H1 (cell line): ENCODE data around the gene DNAJB14. TPM values are rescaled to one million over a fixed set of nuclear protein-coding genes. Genes with fewer than 3 reads are reported as not detected.

Experiments used
- ASH2L ChIP-seq: fragments of 200-600, 300-600 bp; sonication (generic); IDR thresholded peaks from one replicate; pipeline ENCODE4 v1.7.1; 2017; ENCODE audit warnings: low read length
- CBX5 ChIP-seq: fragments of 300-800, 300-1000 bp; sonication (generic); IDR thresholded peaks from 2 replicates; pipeline ENCODE4 v1.7.1; 2016; ENCODE audit warnings: antibody characterized with exemption, low read length, low read depth
- CBX8 ChIP-seq: fragments of 300-800, 300-1000 bp; sonication (generic); IDR thresholded peaks from 2 replicates; pipeline ENCODE4 v1.7.1; 2016; ENCODE audit warnings: low read depth, low read length, borderline replicate concordance
- EGR1 ChIP-seq: IDR thresholded peaks from 2 replicates; pipeline ENCODE4 v1.6.1; 2011; ENCODE audit warnings: low read depth, low read length, borderline replicate concordance
- GABPA ChIP-seq: IDR thresholded peaks from 2 replicates; pipeline ENCODE4 v1.6.1; 2011; ENCODE audit warnings: mild to moderate bottlenecking, low read length, moderate library complexity, borderline replicate concordance; ENCODE audit not compliant: insufficient read depth
- USF2 ChIP-seq: IDR thresholded peaks from 2 replicates; pipeline ENCODE4 v1.6.1; 2011; ENCODE audit warnings: low read length, improper control_type of control experiment
- polyA plus RNA-seq, 7 experiments: library from polyadenylated mRNA; depleted of rRNA in 3 of 7; stranded (reverse) in 5 of 7; unstranded in 2 of 7; fragments of >200 nt in 5 of 7; fragments of 200-250 nt in 2 of 7; gene quantifications; 1 replicate in 5 of 7; 2 replicates in 1 of 7; 4 replicates in 1 of 7; pipeline versions ENCODE4 v1.2.1 to v1.2.3, GENCODE V29; 2011 to 2013; ENCODE audit warnings: missing spikeins in 2 of 7, mixed read lengths in 2 of 7
- total RNA-seq: library from RNA; stranded (reverse); fragmentation: NEBNext Ultra II Directional; extraction: Animal tissue kit (Norgen Biotek cat#: 25700); gene quantifications from 2 replicates; pipeline ENCODE4 v1.2.1, GENCODE V29; 2021

Gene DNAJB14
- total and polyA plus RNA-seq, 2 of the 8 experiments (the other 6 are each of a cell fraction or from before 2014, with no cell fraction given) = 3.4 to 35.4 TPM

GRCh38 chr4:99868126-99868596 lies 78.3 kb downstream of the DNAJB14 start (continued):
- TF ChIP-seq USF2 (no peak), ASH2L (no peak), CBX8 (no peak), EGR1 (no peak), GABPA (no peak), CBX5 (no peak)
